OCI-LY1 (cell line): Measurements from ENCODE around the gene SLC24A3.

Experiments used
- H2AFZ ChIP-seq: fragments of 200-600 bp; sonication (generic), shearing (Covaris generic); 2 replicates; pipeline ENCODE4 v1.6.0; 2014; ENCODE audit warnings: antibody characterized with exemption, mild to moderate bottlenecking, low read length
- H3F3A ChIP-seq: fragments of 200-600 bp; sonication (generic), shearing (Covaris generic); 2 replicates; pipeline ENCODE4 v1.6.0; 2014; ENCODE audit warnings: mild to moderate bottlenecking, antibody characterized with exemption, low read length, moderate library complexity; ENCODE audit not compliant: insufficient read depth
- H3K27ac ChIP-seq: fragments of 200-600 bp; sonication (generic); 2 replicates; pipeline ENCODE4 v1.5.1; 2014; ENCODE audit warnings: low read length, mixed run types, mild to moderate bottlenecking, low read depth; ENCODE audit not compliant: poor library complexity, severe bottlenecking
- H3K27me3 ChIP-seq: fragments of 200-600 bp; sonication (generic); 2 replicates; pipeline ENCODE4 v1.6.0; 2014; ENCODE audit warnings: antibody characterized with exemption, mild to moderate bottlenecking, low read length, moderate library complexity; ENCODE audit not compliant: insufficient read depth
- H3K36me3 ChIP-seq: fragments of 200-600 bp; sonication (generic); 2 replicates; pipeline ENCODE4 v1.6.1; 2014; ENCODE audit warnings: mild to moderate bottlenecking, antibody characterized with exemption, low read length, moderate library complexity, mixed read lengths; ENCODE audit not compliant: insufficient read depth
- H3K4me1 ChIP-seq: fragments of 200-600 bp; sonication (generic); 2 replicates; pipeline ENCODE4 v1.5.1; 2014; ENCODE audit warnings: mild to moderate bottlenecking, low read length, moderate library complexity; ENCODE audit not compliant: insufficient read depth, severe bottlenecking
- H3K4me2 ChIP-seq: fragments of 200-600 bp; sonication (generic), shearing (Covaris generic); 2 replicates; pipeline ENCODE4 v1.6.1; 2014; ENCODE audit warnings: low read length
- H3K4me3 ChIP-seq: fragments of 200-600 bp; sonication (generic); 2 replicates; pipeline ENCODE4 v1.5.1; 2014; ENCODE audit warnings: low read length, low read depth, mild to moderate bottlenecking, mixed read lengths; ENCODE audit not compliant: poor library complexity, severe bottlenecking
- H3K79me2 ChIP-seq: fragments of 200-600 bp; shearing (Covaris generic); 2 replicates; pipeline ENCODE4 v1.6.1; 2016; ENCODE audit warnings: mixed run types, low read length, mixed read lengths; ENCODE audit not compliant: insufficient read depth
- H3K9ac ChIP-seq: fragments of 200-600 bp; sonication (generic), shearing (Covaris generic); 2 replicates; pipeline ENCODE4 v1.6.1; 2014; ENCODE audit warnings: mild to moderate bottlenecking, low read length, mixed read lengths
- H3K9me2 ChIP-seq: fragments of 200-600 bp; sonication (generic), shearing (Covaris generic); 2 replicates; pipeline ENCODE4 v1.6.1; 2014; ENCODE audit warnings: low read depth, mild to moderate bottlenecking, low read length, mixed read lengths
- H3K9me3 ChIP-seq: fragments of 200-600 bp; shearing (Covaris generic); 2 replicates; pipeline ENCODE4 v1.6.1; 2014; ENCODE audit warnings: low read length, mixed read lengths
- H4K20me1 ChIP-seq: fragments of 200-600 bp; sonication (generic), shearing (Covaris generic); 2 replicates; pipeline ENCODE4 v1.6.0; 2016; ENCODE audit warnings: mild to moderate bottlenecking, low read length; ENCODE audit not compliant: insufficient read depth
- EZH2 ChIP-seq: fragments of 200-600 bp; sonication (generic), shearing (Covaris generic); IDR thresholded peaks from 2 replicates; pipeline ENCODE4 v1.8.0; 2017; ENCODE audit warnings: borderline replicate concordance, mixed run types, mild to moderate bottlenecking, antibody characterized with exemption, low read length, moderate library complexity, mixed read lengths
- TF ChIP-seq, protein P1 (sequence below): fragments of 200-600 bp; sonication (generic), shearing (Covaris generic); IDR thresholded peaks from 2 replicates; pipeline ENCODE4 v1.5.1; 2017; ENCODE audit warnings: mild to moderate bottlenecking, antibody characterized with exemption, low read length, moderate library complexity, mixed read lengths

The SLC24A3 gene

DNA sequence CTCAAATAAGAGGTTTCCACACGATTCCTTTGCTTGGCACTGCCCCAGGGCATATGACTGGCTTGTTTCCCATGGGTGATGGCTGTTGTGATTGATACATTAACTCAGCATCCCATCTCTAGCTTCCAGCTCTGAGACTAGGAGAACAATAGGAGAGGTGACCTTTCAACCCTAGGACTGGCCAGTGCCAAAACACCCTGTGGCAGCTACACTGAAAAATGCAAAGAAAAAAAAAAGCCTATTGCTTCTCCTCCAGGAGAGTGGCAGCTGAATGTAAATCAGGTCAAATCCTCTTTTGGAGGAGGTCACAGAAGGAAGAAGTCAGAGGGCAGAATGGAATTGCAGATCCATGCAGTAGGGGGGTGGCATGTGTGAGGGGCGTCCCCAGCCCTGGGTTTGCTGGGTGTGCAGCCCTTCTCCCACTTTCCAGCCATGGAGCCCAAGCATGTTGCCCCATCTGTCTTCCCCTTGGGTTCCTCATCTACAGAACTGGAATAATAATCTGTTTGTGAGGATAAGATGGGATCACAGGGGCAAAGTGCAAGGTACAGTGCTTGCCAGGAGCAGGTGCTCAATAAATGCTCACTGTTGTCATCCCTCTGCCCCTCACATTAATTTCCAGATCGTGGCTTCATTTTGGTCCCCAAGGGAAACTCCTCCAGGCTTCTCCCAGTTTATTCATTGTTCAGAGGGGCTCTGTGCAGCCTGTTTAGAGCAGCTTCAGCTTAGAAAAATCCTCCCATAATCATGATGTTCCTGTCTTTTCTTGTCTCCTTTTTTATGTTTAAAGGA is 300.6 kb downstream of the SLC24A3 start:
- H3K4me1 ChIP-seq: no peaks in the 10 kb centered on the region
- no peak overlapping the region for H3K9ac ChIP-seq
- H3K27me3 ChIP-seq: no peaks in the 10 kb centered on the region
- no peaks in the 10 kb centered on the region for H3F3A ChIP-seq
- H3K4me2 ChIP-seq: no peak overlapping the region
- no peak overlapping the region for H2AFZ ChIP-seq
- no peaks in the 10 kb centered on the region for H3K9me2 ChIP-seq
- TF ChIP-seq, protein P1, sequence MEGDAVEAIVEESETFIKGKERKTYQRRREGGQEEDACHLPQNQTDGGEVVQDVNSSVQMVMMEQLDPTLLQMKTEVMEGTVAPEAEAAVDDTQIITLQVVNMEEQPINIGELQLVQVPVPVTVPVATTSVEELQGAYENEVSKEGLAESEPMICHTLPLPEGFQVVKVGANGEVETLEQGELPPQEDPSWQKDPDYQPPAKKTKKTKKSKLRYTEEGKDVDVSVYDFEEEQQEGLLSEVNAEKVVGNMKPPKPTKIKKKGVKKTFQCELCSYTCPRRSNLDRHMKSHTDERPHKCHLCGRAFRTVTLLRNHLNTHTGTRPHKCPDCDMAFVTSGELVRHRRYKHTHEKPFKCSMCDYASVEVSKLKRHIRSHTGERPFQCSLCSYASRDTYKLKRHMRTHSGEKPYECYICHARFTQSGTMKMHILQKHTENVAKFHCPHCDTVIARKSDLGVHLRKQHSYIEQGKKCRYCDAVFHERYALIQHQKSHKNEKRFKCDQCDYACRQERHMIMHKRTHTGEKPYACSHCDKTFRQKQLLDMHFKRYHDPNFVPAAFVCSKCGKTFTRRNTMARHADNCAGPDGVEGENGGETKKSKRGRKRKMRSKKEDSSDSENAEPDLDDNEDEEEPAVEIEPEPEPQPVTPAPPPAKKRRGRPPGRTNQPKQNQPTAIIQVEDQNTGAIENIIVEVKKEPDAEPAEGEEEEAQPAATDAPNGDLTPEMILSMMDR: no peak
- no peak for TF ChIP-seq EZH2
- no peaks in the 10 kb centered on the region for H3K79me2 ChIP-seq
- H3K36me3 ChIP-seq: no peaks in the 10 kb centered on the region
- no peaks in the 10 kb centered on the region for H4K20me1 ChIP-seq
- no peak overlapping the region for H3K27ac ChIP-seq
- H3K4me3 ChIP-seq: no peak overlapping the region
- H3K9me3 ChIP-seq: no peaks in the 10 kb centered on the region

DNA sequence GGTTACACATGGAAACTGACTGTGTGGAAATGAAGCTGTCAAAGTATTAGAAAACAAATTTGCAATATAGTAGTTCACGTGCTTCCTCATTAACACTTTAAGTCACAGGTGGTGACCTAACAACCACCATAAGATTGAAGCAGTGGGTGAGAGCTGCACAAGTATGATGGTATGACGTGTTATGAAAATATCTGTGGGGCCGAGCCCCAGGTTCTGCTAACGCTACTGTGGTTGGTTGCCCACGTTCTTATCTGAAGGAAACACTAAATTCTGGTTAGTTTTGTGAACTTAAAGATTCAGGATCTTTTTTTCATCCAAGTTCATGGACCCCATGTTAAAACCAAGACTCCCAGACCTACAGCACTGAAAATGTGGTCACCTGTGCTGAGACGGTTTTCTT is 302.6 kb downstream of the SLC24A3 start:
- TF ChIP-seq EZH2: no peak
- TF ChIP-seq, protein P1: no peak
- no peak overlapping the region for H3K27ac ChIP-seq
- no peak overlapping the region for H2AFZ ChIP-seq
- H3K36me3 ChIP-seq: no peaks in the 10 kb centered on the region
- no peaks in the 10 kb centered on the region for H3F3A ChIP-seq
- no peaks in the 10 kb centered on the region for H3K79me2 ChIP-seq
- H3K4me2 ChIP-seq: no peak overlapping the region
- H3K27me3 ChIP-seq: no peaks in the 10 kb centered on the region
- H4K20me1 ChIP-seq: no peaks in the 10 kb centered on the region
- no peak overlapping the region for H3K9ac ChIP-seq
- H3K9me3 ChIP-seq: no peaks in the 10 kb centered on the region
- no peaks in the 10 kb centered on the region for H3K4me1 ChIP-seq
- no peak overlapping the region for H3K4me3 ChIP-seq
- H3K9me2 ChIP-seq: no peaks in the 10 kb centered on the region

DNA sequence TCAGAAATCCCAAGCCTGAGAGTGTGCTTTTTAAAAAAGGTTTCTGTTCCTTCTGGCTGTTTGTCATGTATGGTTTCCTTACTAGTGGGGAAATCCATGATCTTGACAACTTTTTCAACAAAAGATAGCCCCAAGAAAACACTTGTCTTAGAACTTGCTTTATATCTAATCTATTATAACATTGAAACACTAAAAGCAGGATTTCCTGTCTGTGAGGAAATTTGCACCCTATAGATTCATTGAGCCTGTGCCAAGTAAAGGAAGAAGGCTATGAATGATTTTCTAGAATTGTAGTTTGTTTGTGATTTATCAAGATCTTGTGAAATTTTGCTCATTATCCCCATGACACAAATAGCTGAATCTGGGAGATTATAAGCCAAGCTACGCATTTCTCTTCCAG is 307.0 kb downstream of the SLC24A3 start:
- Histone ChIP-seq H3K4me2 (no peak overlapping the region), H3F3A (no peaks in the 10 kb centered on the region), H3K27ac (no peak overlapping the region), H3K9ac (no peak overlapping the region), H3K9me2 (no peaks in the 10 kb centered on the region), H3K4me1 (no peaks in the 10 kb centered on the region), H3K36me3 (no peaks in the 10 kb centered on the region), H4K20me1 (no peaks in the 10 kb centered on the region), H3K9me3 (no peaks in the 10 kb centered on the region), H2AFZ (no peak overlapping the region), H3K79me2 (no peaks in the 10 kb centered on the region), H3K27me3 (no peaks in the 10 kb centered on the region), H3K4me3 (no peak overlapping the region)
- TF ChIP-seq EZH2: no peak
- TF ChIP-seq, protein P1: no peak
